Endothelial cell of umbilical vein (primary cell): Measurements from ENCODE around the gene SLC25A28. TPM values are rescaled to one million over a fixed set of nuclear protein-coding genes. Genes with fewer than 3 reads are reported as not detected.

Source experiments
- BruUV-seq: library from RNA; stranded (reverse); fragments of 400-500 nt; replicated peaks from 2 replicates; lab custom pipeline; 2021; lab: Mats Ljungman, UMichigan
- CTCF ChIA-PET: fragments of 300-600, 350-600 bp; sonication (Branson Sonifier 250); formaldehyde crosslinking; loops from one replicate; lab custom pipeline; 2021; ENCODE audit warnings: antibody characterized with exemption, inconsistent platforms; lab: Charles Lee
- POLR2A ChIA-PET: fragments of 300-600, 350-600 bp; sonication (Branson Sonifier 250); formaldehyde crosslinking; loops from one replicate; lab custom pipeline; 2021; ENCODE audit warnings: antibody characterized with exemption, inconsistent platforms; lab: Charles Lee
- DNase-seq: peaks from one replicate; pipeline ENCODE4 v3.0.0-alpha.2; 2011; ENCODE audit warnings: low read depth, low spot score
- FAIRE-seq: peaks from 2 replicates; lab custom pipeline; 2011; peaks lifted over from hg19 to GRCh38; lab: Jason Lieb, UNC
- H2AFZ ChIP-seq: 2 replicates; pipeline ENCODE4 v1.6.0; 2012; ENCODE audit warnings: low read depth, low read length, control low read depth, inconsistent platforms
- H3K27ac ChIP-seq: 2 replicates; pipeline ENCODE4 v1.5.1; 2011; ENCODE audit warnings: low read depth, mild to moderate bottlenecking, control low read depth, low read length, moderate library complexity; ENCODE audit not compliant: insufficient read depth
- H3K27me3 ChIP-seq, 2 experiments: 2 replicates each; pipeline versions ENCODE4 v1.6.0 to v1.6.1; 2011; ENCODE audit warnings: low read length in 2 of 2, mixed read lengths in 1 of 2; ENCODE audit not compliant: control insufficient read depth in 2 of 2, insufficient read depth in 2 of 2
- H3K36me3 ChIP-seq, 2 experiments: 2 replicates in 1 of 2; 3 replicates in 1 of 2; pipeline ENCODE4 v1.5.1; 2011; ENCODE audit warnings: low read length in 2 of 2, mild to moderate bottlenecking in 1 of 2, moderate library complexity in 1 of 2; ENCODE audit not compliant: control insufficient read depth in 2 of 2, insufficient read depth in 2 of 2; ENCODE audit errors: extremely low read depth in 1 of 2
- H3K4me1 ChIP-seq: 3 replicates; pipeline ENCODE4 v1.5.1; 2011; ENCODE audit warnings: mild to moderate bottlenecking, low read length; ENCODE audit not compliant: control insufficient read depth, insufficient read depth; ENCODE audit errors: extremely low read depth
- H3K4me2 ChIP-seq: 2 replicates; pipeline ENCODE4 v1.6.1; 2011; ENCODE audit warnings: low read length, control low read depth, mixed read lengths; ENCODE audit not compliant: insufficient read depth
- H3K4me3 ChIP-seq, 3 experiments: fragments of 200-600 bp in 1 of 3; sonication (generic), shearing (Covaris generic) in 1 of 3; replicated peaks in 1 of 3; 2 replicates each; pipeline ENCODE4 v1.5.1; 2011 to 2016; ENCODE audit warnings: control low read depth in 3 of 3, low read length in 3 of 3, mild to moderate bottlenecking in 2 of 3, inconsistent platforms in 1 of 3, low read depth in 1 of 3, moderate library complexity in 1 of 3; ENCODE audit not compliant: insufficient read depth in 1 of 3
- H3K79me2 ChIP-seq: 2 replicates; pipeline ENCODE4 v1.6.0; 2012; ENCODE audit warnings: low read length, inconsistent platforms; ENCODE audit not compliant: control insufficient read depth, insufficient read depth
- H3K9ac ChIP-seq: replicated peaks from 2 replicates; pipeline ENCODE3; 2011; ENCODE audit warnings: low read length, control low read depth; ENCODE audit not compliant: insufficient read depth; ENCODE audit errors: extremely low read depth
- H3K9me1 ChIP-seq: replicated peaks from 3 replicates; pipeline ENCODE4 v1.6.0; 2011; ENCODE audit warnings: mild to moderate bottlenecking, low read length; ENCODE audit not compliant: control insufficient read depth, insufficient read depth; ENCODE audit errors: extremely low read depth
- H3K9me3 ChIP-seq: replicated peaks from 2 replicates; pipeline ENCODE4 v1.5.1; 2012; ENCODE audit warnings: low read length, inconsistent platforms; ENCODE audit not compliant: control insufficient read depth, insufficient read depth
- H4K20me1 ChIP-seq: replicated peaks from 2 replicates; pipeline ENCODE3; 2011; ENCODE audit warnings: mild to moderate bottlenecking, low read length; ENCODE audit not compliant: control insufficient read depth, insufficient read depth; ENCODE audit errors: extremely low read depth
- CTCF ChIP-seq, 2 donors: IDR thresholded peaks; 1 replicate in 1 of 2; 2 replicates in 1 of 2; pipeline ENCODE4 v1.5.1; 2011; ENCODE audit warnings: low read length in 2 of 2, mild to moderate bottlenecking in 2 of 2, moderate library complexity in 2 of 2, control low read depth in 1 of 2, inconsistent platforms in 1 of 2, low read depth in 1 of 2; ENCODE audit not compliant: insufficient read depth in 1 of 2; ENCODE audit errors: extremely low read depth in 1 of 2
- EZH2 ChIP-seq: IDR thresholded peaks from 2 replicates; pipeline ENCODE4 v1.6.1; 2012; ENCODE audit warnings: borderline replicate concordance, low read depth, mild to moderate bottlenecking, moderate library complexity, low read length, inconsistent platforms; ENCODE audit not compliant: severe bottlenecking
- FOS ChIP-seq: IDR thresholded peaks from 2 replicates; pipeline ENCODE4 v1.6.1; 2011; ENCODE audit warnings: mild to moderate bottlenecking, low read length, moderate library complexity, borderline replicate concordance; ENCODE audit not compliant: insufficient read depth
- GATA2 ChIP-seq: IDR thresholded peaks from 2 replicates; pipeline ENCODE4 v1.7.0; 2011; ENCODE audit warnings: low read depth, mild to moderate bottlenecking, moderate library complexity, mixed read lengths, low read length; ENCODE audit not compliant: insufficient read length, insufficient read depth
- JUN ChIP-seq: IDR thresholded peaks from 2 replicates; pipeline ENCODE4 v1.6.1; 2011; ENCODE audit warnings: borderline replicate concordance, low read depth; ENCODE audit not compliant: insufficient read length, insufficient read depth
- MAX ChIP-seq: IDR thresholded peaks from 2 replicates; pipeline ENCODE4 v1.6.1; 2011; ENCODE audit not compliant: insufficient read depth, insufficient read length
- MYC ChIP-seq: IDR thresholded peaks from one replicate; pipeline ENCODE4 v1.6.1; 2011; ENCODE audit warnings: mild to moderate bottlenecking, low read depth, low read length
- POLR2A ChIP-seq: IDR thresholded peaks from 2 replicates; pipeline ENCODE4 v1.6.1; 2012; ENCODE audit warnings: low read depth, mild to moderate bottlenecking, control low read depth, low read length
- POLR2AphosphoS5 ChIP-seq: IDR thresholded peaks from 2 replicates; pipeline ENCODE4 v1.6.1; 2012; ENCODE audit warnings: low read depth, mild to moderate bottlenecking, control low read depth, low read length, moderate library complexity; ENCODE audit not compliant: insufficient read depth
- dilution Hi-C: fragments of 300-500 bp; cut with MboI; formaldehyde crosslinking; loops from one replicate; pipeline ENCODE4 v1.15.0; 2019; ENCODE audit warnings: low sequenced_read_pairs; ENCODE audit not compliant: extremely low pct_ligation_motif_present
- intact Hi-C: fragments of 100-400 bp; cut with micrococcal nuclease; formaldehyde crosslinking; loops from one replicate; pipeline ENCODE4 v1.10.0; 2022
- polyA plus RNA-seq, 4 experiments: library from polyadenylated mRNA; depleted of rRNA in 3 of 4; stranded (reverse) in 3 of 4; unstranded in 1 of 4; fragments of >200 nt; gene quantifications; 2 replicates each; pipeline versions ENCODE4 v1.2.1 to v1.2.3, GENCODE V29; 2011 to 2012; ENCODE audit warnings: missing spikeins in 1 of 4
- total RNA-seq: library from RNA; stranded (reverse); gene quantifications from 2 replicates; pipeline ENCODE4 v1.2.3, GENCODE V29; 2021

SLC25A28 gene
- total and polyA plus RNA-seq, 2 donors (not counting 3 experiments of a cell fraction or from before 2014, with no cell fraction given) = 33.7 to 38.8 TPM

- BruUV-seq = no TSS peak
- Histone ChIP-seq H3K27ac (no peak overlapping the region), H3K79me2 (no peaks in the 10 kb centered on the region), H3K4me3 (no peak overlapping the region), H3K4me2 (no peak overlapping the region), H3K9me3 (no peaks in the 10 kb centered on the region), H3K9me1 (no peaks in the 10 kb centered on the region), H3K27me3 (peaks cover 0 to 11% of the 10 kb centered on the region in 2 experiments), H3K36me3 (no peaks in the 10 kb centered on the region), H2AFZ (no peak overlapping the region), H4K20me1 (no peaks in the 10 kb centered on the region), H3K9ac (no peak overlapping the region), H3K4me1 (no peaks in the 10 kb centered on the region)
- ChIA-PET POLR2A (no interaction called here), CTCF (interaction anchor here (0.9 to 2.0 kb wide), 2 partner anchors 14 to 138 kb away, joined by 3 to 6 read pairs; no protein-coding TSS in a partner anchor)
- TF ChIP-seq POLR2A = no peak
- TF ChIP-seq POLR2AphosphoS5 = no peak
- TF ChIP-seq MYC = no peak
- no peak for TF ChIP-seq JUN
- TF ChIP-seq CTCF (IDR thresholded peaks at IDR 0.05; ENCODE audit: extremely low read depth in 1 of 2, insufficient read depth in 1 of 2, low read depth in 1 of 2, low read length in 2 of 2) = no peak
- TF ChIP-seq GATA2 = no peak
- TF ChIP-seq EZH2 = no peak
- no peak for TF ChIP-seq MAX
- no peak for TF ChIP-seq FOS
- FAIRE-seq = no peak
- dilution Hi-C loops (no loop called here), intact Hi-C loops (no loop called here)
- no peak for DNase-seq
Observed at GRCh38 chr10:99573790-99574189, 46.4 kb downstream of the SLC25A28 start.
